ENCODE measurements around the gene TULP4. TPM values are rescaled to one million over a fixed set of nuclear protein-coding genes. Genes with fewer than 3 reads are reported as not detected.
A peak's percentile ranks its signal among the peaks of the same experiment; 100 is the strongest.

Gene TULP4
- total RNA-seq, 4 donors from 2014 or later: 129 to 170 (median 156) TPM

- no peak for DNase-seq (ENCODE audit: extremely low spot score)
- no peaks in the 10 kb centered on the region for H3K36me3 ChIP-seq
- 38% methylated on average over 32 of the region's 33 CpGs for WGBS
- TF ChIP-seq, protein P1, sequence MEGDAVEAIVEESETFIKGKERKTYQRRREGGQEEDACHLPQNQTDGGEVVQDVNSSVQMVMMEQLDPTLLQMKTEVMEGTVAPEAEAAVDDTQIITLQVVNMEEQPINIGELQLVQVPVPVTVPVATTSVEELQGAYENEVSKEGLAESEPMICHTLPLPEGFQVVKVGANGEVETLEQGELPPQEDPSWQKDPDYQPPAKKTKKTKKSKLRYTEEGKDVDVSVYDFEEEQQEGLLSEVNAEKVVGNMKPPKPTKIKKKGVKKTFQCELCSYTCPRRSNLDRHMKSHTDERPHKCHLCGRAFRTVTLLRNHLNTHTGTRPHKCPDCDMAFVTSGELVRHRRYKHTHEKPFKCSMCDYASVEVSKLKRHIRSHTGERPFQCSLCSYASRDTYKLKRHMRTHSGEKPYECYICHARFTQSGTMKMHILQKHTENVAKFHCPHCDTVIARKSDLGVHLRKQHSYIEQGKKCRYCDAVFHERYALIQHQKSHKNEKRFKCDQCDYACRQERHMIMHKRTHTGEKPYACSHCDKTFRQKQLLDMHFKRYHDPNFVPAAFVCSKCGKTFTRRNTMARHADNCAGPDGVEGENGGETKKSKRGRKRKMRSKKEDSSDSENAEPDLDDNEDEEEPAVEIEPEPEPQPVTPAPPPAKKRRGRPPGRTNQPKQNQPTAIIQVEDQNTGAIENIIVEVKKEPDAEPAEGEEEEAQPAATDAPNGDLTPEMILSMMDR (IDR thresholded peaks at IDR 0.05): no peak
- TF ChIP-seq POLR2A (IDR thresholded peaks at IDR 0.05; ENCODE audit: low read depth) (no peak), EP300 (IDR thresholded peaks at IDR 0.05) (no peak), POLR2AphosphoS5 (IDR thresholded peaks at IDR 0.05) (no peak)
- peaks cover 0 to 47% (median 14%) of the 10 kb centered on the region in 4 donors for H3K27me3 ChIP-seq
- intact Hi-C loops (cut with DNase I): loop anchor here (10.0 kb wide), 1 partner anchor 291 kb away; no protein-coding TSS in a partner anchor
- no peaks in the 10 kb centered on the region for H3K9me3 ChIP-seq
- H3K4me1 ChIP-seq: peaks cover 9 to 17% (median 13%) of the 10 kb centered on the region in 4 donors
- H3K27ac ChIP-seq (replicated peaks in 1 of 4): no peak overlapping the region
- H3K4me3 ChIP-seq: peak overlapping the region in 1 of 4 donors; percentile 6
Measured at GRCh38 chr6:158516098-158516497, 203.8 kb downstream of the TULP4 start.

DNA sequence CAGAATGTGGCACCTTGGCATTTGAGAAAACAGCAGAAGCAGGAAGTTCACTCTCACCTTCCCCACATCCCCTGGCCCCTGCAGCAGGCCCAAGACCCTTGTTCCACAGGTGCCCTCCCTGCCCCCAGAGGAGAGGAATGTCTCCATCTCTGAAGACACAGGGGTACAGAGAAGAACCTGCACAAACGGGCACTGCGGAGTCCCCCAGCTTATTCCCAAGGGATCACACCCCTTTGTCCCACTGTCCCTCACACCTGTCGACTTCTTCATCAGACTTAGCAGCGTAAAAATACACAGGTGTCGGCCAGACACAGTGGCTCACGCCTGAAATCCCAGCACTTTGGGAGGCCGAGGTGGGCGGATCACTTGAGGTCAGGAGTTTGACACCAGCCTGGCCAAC, 204.8 kb downstream of the TULP4 start:
- intact Hi-C loops (cut with DNase I): loop anchor here (10.0 kb wide), 1 partner anchor 292 kb away; no protein-coding TSS in a partner anchor
- no peak for TF ChIP-seq EP300 (IDR thresholded peaks at IDR 0.05)
- TF ChIP-seq POLR2A (IDR thresholded peaks at IDR 0.05; ENCODE audit: low read depth): no peak
- TF ChIP-seq, protein P1 (IDR thresholded peaks at IDR 0.05): no peak
- TF ChIP-seq POLR2AphosphoS5 (IDR thresholded peaks at IDR 0.05): no peak
- Histone ChIP-seq H3K36me3 (no peaks in the 10 kb centered on the region), H3K4me1 (peaks cover 9 to 17% (median 13%) of the 10 kb centered on the region in 4 donors), H3K9me3 (no peaks in the 10 kb centered on the region), H3K4me3 (no peak overlapping the region), H3K27me3 (peaks cover 0 to 53% (median 14%) of the 10 kb centered on the region in 4 donors), H3K27ac (replicated peaks in 1 of 4) (no peak overlapping the region)
- 80% methylated on average over 8 of the region's 8 CpGs for WGBS
- DNase-seq (ENCODE audit: extremely low spot score): no peak

- peaks cover 9 to 17% (median 13%) of the 10 kb centered on the region in 4 donors for H3K4me1 ChIP-seq
- no peaks in the 10 kb centered on the region for H3K36me3 ChIP-seq
- H3K27me3 ChIP-seq: peaks cover 0 to 56% (median 14%) of the 10 kb centered on the region in 4 donors
- WGBS: 73% methylated on average over 4 of the region's 5 CpGs
- no peak overlapping the region for H3K4me3 ChIP-seq
- no peaks in the 10 kb centered on the region for H3K9me3 ChIP-seq
- TF ChIP-seq POLR2A (IDR thresholded peaks at IDR 0.05; ENCODE audit: low read depth) (no peak), EP300 (IDR thresholded peaks at IDR 0.05) (no peak), POLR2AphosphoS5 (IDR thresholded peaks at IDR 0.05) (no peak)
- TF ChIP-seq, protein P1 (IDR thresholded peaks at IDR 0.05): no peak
- no peak overlapping the region for H3K27ac ChIP-seq (replicated peaks in 1 of 4)
- intact Hi-C loops (cut with DNase I): loop anchor here (10.0 kb wide), 1 partner anchor 293 kb away; no protein-coding TSS in a partner anchor
- DNase-seq (ENCODE audit: extremely low spot score): no peak
Measured at GRCh38 chr6:158517581-158517980, 205.3 kb downstream of the TULP4 start.

DNA sequence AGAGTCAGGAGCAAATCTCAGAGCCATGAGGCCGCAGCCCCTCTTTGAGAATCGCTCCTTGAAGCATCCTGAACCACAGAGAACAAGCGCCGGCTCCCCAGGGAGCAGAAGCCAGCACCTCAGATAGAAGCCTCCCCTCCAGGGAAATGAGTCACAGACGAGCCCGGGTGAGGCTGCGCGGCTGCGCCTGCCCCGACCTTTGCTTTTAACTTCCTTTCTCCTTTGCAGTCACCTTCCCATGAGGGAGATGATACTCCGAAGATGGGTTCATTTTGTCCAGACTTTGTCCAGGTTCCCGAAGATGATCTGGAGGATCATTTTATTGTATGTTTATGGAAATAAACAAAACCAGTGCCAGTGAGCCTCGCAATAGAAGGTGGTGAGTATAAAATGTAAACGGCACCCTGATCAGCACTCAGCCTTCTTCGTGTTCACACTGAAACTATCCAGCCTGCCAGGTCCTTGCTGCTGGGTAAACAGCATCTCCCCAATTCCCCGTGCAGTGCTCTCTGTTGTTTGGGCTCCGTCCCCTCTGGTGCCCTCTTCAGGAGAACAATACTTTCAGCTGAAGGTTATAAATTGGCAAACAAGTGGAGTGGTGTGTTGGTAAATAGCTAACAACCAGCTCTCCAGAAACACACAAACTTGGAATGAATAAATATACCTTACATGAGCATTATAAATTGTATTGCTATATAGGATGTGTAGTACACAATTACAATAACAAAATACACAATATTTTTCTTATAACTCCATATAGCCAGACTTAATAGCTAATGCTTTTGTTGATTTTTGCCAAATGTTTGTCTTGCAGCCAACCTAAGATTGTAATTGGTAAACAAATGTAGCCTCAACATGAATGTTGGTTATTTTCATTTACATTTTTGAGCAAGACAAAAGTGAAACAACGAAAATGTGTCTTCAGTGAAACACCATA, 206.2 kb downstream of the TULP4 start:
- Histone ChIP-seq H3K27ac (replicated peaks in 1 of 4) (no peak overlapping the region), H3K9me3 (no peaks in the 10 kb centered on the region), H3K27me3 (peaks cover 0 to 64% (median 14%) of the 10 kb centered on the region in 4 donors), H3K4me3 (peak overlapping the region; percentile 5 to 41 (median 27)), H3K36me3 (no peaks in the 10 kb centered on the region), H3K4me1 (peaks cover 9 to 17% (median 13%) of the 10 kb centered on the region in 4 donors)
- DNase-seq (ENCODE audit: extremely low spot score): no peak
- intact Hi-C loops (cut with DNase I): loop anchor here (10.0 kb wide), 1 partner anchor 294 kb away; no protein-coding TSS in a partner anchor
- WGBS: 19% methylated on average over 18 of the region's 18 CpGs
- TF ChIP-seq, protein P1 (IDR thresholded peaks at IDR 0.05): peak; percentile 28 to 49 (median 38)
- TF ChIP-seq EP300 (IDR thresholded peaks at IDR 0.05): no peak
